ENCODE data around the gene GARIN1A.
"Not testable (repeated sequence)": the region's sequence is repeated elsewhere in the genome, so short reads cannot be mapped to it uniquely, and the experiment has no call there.

GARIN1A gene

GRCh38 chr7:128671992-128672391 lies at the start of gene GARIN1A:
Gene GARIN1A (plus strand): TSS chr7:128672292. CDS start chr7:128672398, 106 bp downstream.
- no peak for DNase-seq (ENCODE audit: low read depth in 2 of 2)

DNA sequence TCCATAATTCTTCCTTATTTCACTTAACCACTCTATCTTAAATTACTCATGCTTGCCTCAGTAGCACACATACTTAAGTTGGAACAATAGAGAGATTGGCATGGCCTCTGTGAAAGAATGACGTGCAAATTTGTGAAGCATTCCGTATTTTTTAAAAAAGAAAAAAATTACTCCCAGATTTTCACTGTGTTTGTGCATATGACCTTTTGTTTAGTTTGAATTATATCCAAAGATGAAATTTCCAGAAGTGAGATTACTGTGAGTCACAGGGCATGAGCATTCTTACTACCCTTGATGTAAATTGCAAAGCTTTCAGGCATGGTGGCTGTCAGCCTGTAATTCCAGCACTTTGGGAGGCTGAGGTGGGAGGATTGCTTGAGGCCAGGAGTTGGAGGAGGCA lies 45.0 kb upstream of the GARIN1A start:
- DNase-seq (ENCODE audit: low read depth in 2 of 2), result not testable (repeated sequence)

DNA sequence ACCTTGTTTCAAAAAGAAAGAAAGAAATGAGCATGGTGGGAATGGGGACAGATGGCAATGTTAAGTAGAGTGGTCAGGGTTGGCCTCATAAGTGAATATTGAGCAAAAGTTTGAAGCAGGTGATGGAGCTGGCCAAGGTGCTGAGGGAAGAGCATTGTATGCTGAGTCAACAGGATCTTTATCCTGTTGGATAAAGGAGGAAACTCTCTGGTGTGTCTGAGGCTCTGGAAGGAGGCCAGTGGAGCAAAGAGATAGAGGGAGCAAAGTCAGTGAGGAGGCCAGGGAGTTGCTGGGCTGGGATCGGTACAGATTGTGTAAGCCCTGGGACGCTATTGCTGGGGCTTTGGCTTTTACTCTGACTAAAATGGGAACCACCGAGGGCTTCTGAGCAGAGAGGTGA lies 38.2 kb upstream of the GARIN1A start:
- not testable (repeated sequence) for DNase-seq (ENCODE audit: low read depth in 2 of 2)

DNA sequence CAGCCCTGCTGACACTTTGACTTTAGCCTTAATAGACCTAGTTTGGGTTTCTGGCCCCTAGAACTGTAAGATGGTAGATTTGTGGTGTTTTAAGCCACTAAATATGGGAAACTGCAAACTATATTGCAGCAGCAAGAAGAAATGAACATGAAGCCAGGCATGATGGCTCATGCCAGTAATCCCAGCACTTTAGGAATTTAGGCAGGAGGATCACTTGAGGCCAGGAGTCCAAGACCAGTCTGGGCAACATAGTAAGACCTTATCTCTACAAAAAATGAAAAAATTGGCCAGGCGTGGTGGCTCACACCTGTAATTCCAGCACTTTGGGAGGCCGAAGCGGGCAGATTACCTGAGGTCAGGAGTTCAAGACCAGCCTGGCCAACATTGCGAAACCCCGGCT lies 26.9 kb upstream of the GARIN1A start:
- DNase-seq (ENCODE audit: low read depth in 2 of 2), result not testable (repeated sequence)

- DNase-seq (ENCODE audit: low read depth in 2 of 2), result not testable (repeated sequence)
Observed at GRCh38 chr7:128645844-128646243, 26.2 kb upstream of the GARIN1A start.

- DNase-seq (ENCODE audit: low read depth in 2 of 2), result not testable (repeated sequence)
Observed at GRCh38 chr7:128646877-128647276, 25.2 kb upstream of the GARIN1A start.

DNA sequence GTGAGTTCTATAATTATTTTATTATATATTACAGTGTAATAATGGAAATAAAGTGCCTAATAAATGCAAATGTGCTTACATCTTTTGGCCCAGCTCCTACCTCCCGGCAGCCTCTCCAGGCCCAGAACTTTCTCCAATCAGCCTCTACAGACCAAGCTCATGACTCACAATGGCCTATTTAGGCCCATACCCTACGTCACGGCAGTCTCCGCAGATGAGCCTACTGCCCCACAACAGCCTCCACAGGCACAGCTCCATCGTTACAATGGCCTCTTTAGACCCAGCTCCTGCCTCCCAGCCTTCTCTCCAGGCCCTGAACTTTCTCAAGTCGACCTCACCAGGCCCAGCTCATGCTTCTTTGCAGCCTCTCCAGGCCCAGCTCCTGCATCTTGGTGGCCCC lies 21.0 kb upstream of the GARIN1A start:
- not testable (repeated sequence) for DNase-seq (ENCODE audit: low read depth in 2 of 2)

GRCh38 chr7:128652606-128653005 lies 19.5 kb upstream of the GARIN1A start:
- not testable (repeated sequence) for DNase-seq (ENCODE audit: low read depth in 2 of 2)

GRCh38 chr7:128653197-128653596 lies 18.9 kb upstream of the GARIN1A start:
- not testable (repeated sequence) for DNase-seq (ENCODE audit: low read depth in 2 of 2)

DNA sequence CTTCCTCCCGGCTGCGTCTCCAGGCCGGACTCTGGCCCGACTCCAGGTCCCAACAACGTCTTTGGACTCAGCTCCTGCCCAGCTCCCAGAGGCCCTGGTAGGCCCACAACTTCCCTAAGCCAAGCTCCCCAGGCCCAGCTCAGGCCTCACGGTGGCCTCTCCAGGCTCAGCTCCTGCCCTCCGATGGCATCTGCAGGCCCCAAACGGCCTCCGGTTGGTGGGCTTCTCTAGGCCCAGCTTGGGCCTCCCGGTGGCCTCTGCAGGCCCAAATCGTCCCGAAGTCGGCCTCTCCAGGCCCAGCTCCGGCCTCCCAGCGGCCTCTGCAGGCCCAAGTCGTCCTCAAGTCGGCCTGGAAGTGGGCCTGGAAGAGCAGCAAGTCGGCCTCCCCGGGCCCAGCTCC lies 18.0 kb upstream of the GARIN1A start:
- not testable (repeated sequence) for DNase-seq (ENCODE audit: low read depth in 2 of 2)

DNA sequence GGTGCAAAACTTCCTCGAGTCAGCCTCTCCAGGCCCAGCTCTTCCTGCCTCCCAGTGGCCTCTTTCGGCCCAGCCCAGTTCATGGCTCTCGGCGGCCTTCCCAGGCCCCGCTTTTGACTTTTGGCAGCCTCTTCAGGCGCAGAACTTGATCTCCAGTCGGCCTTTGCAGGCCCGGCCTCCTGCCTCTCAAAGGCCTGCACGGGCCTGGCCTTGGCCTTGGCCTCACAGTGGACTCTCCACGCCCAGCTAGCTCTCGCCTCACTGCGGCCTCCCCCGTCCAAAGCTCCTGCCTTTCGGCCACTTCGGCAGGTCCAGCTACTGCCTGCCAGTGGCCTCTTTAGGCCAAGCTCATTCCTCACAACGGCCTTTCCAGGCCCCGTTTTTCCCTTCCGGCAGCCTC lies 17.6 kb upstream of the GARIN1A start:
- not testable (repeated sequence) for DNase-seq (ENCODE audit: low read depth in 2 of 2)

- not testable (repeated sequence) for DNase-seq (ENCODE audit: low read depth in 2 of 2)
Observed at GRCh38 chr7:128658428-128658827, 13.7 kb upstream of the GARIN1A start.

- DNase-seq (ENCODE audit: low read depth in 2 of 2), result no peak
Observed at GRCh38 chr7:128660596-128660995, 11.5 kb upstream of the GARIN1A start.

DNA sequence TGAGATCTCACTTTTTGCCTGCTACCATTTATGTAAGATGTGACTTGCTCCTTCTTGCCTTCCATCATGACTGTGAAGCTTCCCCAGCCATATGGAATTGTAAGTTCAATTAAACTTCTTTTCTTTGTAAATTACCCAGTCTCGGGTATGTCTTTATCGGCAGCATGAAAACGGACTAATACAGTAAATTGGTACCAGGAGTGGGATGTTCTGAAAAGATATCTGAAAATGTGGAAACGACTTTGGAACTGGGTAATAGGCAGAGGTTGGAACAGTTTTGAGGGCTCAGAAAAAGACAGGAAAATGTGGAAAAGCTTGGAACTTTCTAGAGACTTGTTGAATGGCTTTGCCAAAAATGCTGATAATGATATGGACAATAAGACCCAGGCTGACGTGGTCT lies 10.6 kb upstream of the GARIN1A start:
- DNase-seq (ENCODE audit: low read depth in 2 of 2), result no peak

DNA sequence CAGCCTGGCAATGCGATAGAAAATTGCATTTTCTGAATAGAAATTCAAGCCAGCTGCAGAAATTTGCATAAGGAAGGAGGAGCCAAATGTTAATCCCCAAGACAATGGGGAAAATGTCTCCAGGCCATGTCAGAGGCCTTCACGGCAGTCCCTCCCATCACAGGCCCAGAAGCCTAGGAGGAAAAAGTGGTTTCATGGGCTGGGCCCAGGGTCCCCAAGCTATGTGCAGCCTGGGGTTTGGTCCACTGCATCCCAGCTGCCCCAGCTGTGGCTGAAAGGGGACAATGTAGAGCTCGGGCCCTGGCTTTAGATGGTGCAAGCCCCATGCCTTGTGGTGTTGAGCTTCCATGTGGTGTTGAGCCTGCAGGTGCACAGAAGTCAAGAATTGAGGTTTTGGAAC lies 10.0 kb upstream of the GARIN1A start:
- no peak for DNase-seq (ENCODE audit: low read depth in 2 of 2)

- not testable (repeated sequence) for DNase-seq (ENCODE audit: low read depth in 2 of 2)
Observed at GRCh38 chr7:128663223-128663622, 8.9 kb upstream of the GARIN1A start.

DNA sequence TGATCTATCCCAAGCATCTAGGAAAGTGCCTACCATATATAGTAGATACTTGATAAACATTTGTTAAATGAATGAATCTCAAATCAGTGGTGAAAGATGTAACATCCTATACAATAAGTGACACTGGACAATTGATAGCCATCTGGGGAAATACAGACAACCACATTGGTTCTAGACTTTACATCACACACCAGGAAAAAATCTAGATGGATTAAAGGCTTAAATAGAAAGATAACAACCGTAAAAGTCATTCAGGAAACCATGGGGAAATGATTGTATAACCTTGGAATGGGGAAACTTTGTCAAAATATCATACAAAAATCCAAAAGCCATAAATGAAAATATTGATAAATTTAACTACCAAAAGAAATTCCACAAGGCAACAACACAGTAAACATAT lies 7.0 kb upstream of the GARIN1A start:
- DNase-seq (ENCODE audit: low read depth in 2 of 2), result no peak

DNA sequence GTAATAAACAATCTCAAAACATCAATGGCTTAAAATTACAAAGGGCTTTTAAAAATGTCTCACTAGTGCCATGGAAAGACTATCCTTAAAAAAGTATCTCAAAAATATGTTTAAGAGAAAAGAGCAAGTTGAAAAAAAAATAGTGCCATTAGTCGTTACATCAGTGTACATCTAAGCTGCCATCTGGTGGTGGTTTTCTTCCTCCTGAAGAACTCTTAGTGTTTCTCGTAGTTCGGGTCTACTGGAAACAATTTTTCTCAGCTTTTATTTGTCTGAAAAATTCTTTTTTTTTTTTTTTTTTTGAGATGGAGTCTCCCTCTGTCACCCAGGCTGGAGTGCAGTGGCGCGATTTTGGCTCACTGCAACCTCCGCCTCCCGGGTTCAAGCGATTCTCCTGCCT lies 5.9 kb upstream of the GARIN1A start:
- DNase-seq (ENCODE audit: low read depth in 2 of 2), result no peak

DNA sequence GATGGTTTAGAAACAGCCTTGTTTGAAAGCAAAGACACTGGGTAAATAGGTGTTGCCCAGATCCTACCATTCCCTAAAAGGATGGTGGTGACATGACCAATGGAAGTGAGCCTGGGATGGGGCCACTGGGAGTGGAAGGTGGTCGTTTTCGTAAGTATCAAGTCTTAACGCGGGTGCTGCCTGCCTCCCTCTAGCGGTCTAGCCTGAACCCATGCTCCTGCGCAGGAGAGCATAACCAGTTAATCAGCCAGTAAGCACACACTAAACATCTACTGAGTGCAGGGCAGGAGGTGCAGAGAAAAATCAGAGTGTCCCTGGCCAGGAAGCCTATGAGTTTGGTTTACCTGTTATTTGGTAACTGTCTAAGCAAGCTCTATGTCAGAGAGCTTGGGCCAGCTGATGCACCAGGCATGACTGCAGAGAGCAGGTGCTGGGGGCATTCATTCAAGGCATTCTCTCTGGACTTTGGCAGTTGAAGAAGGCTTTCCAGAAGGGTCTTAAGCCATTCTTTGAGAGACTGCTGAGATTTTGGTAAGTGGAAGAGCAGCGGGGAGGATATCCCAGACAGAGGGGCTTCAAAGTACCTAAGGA lies 930 bp downstream of the GARIN1A start:
- no peak for DNase-seq (ENCODE audit: low read depth in 2 of 2)

DNA sequence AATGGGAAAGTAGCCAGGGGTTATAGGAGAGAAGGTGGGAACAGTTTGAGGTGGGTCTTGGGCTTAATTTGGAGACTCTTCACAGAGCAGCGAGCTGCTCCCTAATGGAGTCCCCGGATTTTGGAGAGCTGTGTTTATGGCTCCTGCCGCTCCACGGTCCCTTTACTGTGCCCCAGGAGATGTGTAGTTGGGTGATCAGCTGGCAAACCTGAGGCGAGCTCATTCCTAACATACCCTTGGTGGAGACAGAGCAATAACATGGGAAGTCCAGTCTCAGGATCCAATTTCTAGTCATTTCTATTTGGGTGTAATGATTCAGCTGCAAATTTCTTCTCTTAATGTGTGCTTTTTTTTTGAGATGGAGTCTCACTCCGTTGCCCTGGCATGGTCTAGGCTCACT lies 1.5 kb downstream of the GARIN1A start:
- no peak for DNase-seq (ENCODE audit: low read depth in 2 of 2)

DNA sequence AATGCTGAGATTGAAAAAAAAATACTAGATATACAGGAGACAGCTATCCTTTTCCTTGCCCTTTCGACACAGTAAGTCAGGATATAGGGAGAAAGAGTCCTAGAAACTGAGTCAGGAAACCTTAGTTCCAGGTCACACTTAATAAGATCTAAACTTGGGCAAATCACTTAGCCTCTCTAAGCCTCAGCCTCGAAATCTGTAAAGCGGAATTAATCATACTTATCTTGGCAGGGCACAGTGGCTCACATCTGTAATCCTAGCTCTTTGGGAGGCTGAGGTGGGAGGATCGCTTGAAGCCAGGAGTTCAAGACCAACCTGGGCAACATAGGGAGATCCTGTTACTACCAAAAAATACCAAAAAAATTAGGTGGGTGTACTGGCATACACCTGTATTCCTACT lies 4.6 kb downstream of the GARIN1A start:
- DNase-seq (ENCODE audit: low read depth in 2 of 2), result no peak

DNA sequence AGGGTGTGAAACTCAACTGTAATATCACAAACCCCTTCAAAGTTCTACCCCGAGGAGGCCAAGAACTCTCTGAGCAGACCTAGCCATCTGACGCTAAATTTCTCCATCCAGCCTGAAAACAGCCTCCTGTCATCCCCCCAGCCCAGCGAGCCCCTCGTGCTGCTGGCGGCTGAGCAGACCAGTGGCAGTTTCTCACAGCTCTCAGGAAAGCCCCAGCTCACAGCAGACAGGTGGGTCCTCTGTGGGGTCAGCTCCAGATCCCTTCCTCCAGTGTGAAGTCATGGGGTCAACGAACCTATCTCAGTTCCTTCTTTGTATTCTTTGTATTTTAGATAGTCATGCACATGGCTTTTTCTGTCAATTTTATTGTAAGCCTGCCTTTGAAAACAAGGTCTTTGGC lies 7.8 kb downstream of the GARIN1A start:
- DNase-seq (ENCODE audit: low read depth in 2 of 2), result no peak

GRCh38 chr7:128681794-128682537 lies 9.9 kb downstream of the GARIN1A start:
- no peak for DNase-seq (ENCODE audit: low read depth in 2 of 2)
